Measurements from ENCODE around the gene GTF2F2. TPM values are rescaled to one million over a fixed set of nuclear protein-coding genes. Genes with fewer than 3 reads are reported as not detected.

The GTF2F2 gene
- total RNA-seq, 4 donors from 2014 or later = 24.5 to 35.0 (median 30.5) TPM

- H3K27ac ChIP-seq = peak overlapping the region; percentile 62
- H3K27me3 ChIP-seq = no peaks in the 10 kb centered on the region
- TF ChIP-seq POLR2A (IDR thresholded peaks at IDR 0.05) = no peak
- WGBS = 51% methylated on average over 7 of the region's 7 CpGs
- H3K9me3 ChIP-seq = no peaks in the 10 kb centered on the region
- peaks cover 19% of the 10 kb centered on the region for H3K4me1 ChIP-seq
- H3K36me3 ChIP-seq = peaks cover 8% of the 10 kb centered on the region
- H3K4me3 ChIP-seq = no peak overlapping the region
- no peak for DNase-seq (ENCODE audit: low spot score in 2 of 2)
These were observed 23.0 kb downstream of the GTF2F2 start for GRCh38 chr13:45143346-45143751.

DNA sequence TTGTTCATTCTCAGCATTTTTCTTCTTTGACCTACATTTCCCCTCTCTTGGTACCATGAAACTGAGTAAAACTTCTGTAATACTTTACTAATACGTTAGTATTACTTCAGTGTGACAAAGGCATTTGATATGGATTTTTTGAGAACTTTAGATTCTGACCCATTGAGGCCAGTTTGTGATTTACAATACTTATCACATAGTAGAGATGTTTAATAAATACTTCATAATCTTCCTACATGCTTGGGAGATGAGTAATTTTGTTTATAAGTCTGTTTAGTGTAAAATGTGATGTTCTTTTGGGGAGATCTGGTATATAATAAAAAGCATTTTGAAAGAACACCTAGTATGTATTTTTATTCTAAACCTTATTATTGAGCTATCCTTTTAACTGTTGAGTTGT, 29.7 kb downstream of the GTF2F2 start:
- Histone ChIP-seq H3K36me3 (peaks cover 7% of the 10 kb centered on the region), H3K27ac (no peak overlapping the region), H3K4me1 (no peaks in the 10 kb centered on the region), H3K4me3 (no peak overlapping the region), H3K9me3 (no peaks in the 10 kb centered on the region), H3K27me3 (no peaks in the 10 kb centered on the region)
- 82% methylated on average over 1 of the region's 1 CpG for WGBS
- no peak for DNase-seq (ENCODE audit: low spot score in 2 of 2)
- TF ChIP-seq POLR2AphosphoS5 (IDR thresholded peaks at IDR 0.05) (no peak), EP300 (IDR thresholded peaks at IDR 0.05) (no peak), POLR2A (IDR thresholded peaks at IDR 0.05) (no peak)
- TF ChIP-seq, protein P1, sequence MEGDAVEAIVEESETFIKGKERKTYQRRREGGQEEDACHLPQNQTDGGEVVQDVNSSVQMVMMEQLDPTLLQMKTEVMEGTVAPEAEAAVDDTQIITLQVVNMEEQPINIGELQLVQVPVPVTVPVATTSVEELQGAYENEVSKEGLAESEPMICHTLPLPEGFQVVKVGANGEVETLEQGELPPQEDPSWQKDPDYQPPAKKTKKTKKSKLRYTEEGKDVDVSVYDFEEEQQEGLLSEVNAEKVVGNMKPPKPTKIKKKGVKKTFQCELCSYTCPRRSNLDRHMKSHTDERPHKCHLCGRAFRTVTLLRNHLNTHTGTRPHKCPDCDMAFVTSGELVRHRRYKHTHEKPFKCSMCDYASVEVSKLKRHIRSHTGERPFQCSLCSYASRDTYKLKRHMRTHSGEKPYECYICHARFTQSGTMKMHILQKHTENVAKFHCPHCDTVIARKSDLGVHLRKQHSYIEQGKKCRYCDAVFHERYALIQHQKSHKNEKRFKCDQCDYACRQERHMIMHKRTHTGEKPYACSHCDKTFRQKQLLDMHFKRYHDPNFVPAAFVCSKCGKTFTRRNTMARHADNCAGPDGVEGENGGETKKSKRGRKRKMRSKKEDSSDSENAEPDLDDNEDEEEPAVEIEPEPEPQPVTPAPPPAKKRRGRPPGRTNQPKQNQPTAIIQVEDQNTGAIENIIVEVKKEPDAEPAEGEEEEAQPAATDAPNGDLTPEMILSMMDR (IDR thresholded peaks at IDR 0.05) = no peak

- TF ChIP-seq POLR2A (IDR thresholded peaks at IDR 0.05) (no peak), EP300 (IDR thresholded peaks at IDR 0.05) (no peak)
- Histone ChIP-seq H3K4me3 (no peak overlapping the region), H3K9me3 (no peaks in the 10 kb centered on the region), H3K36me3 (peaks cover 23% of the 10 kb centered on the region), H3K27ac (no peak overlapping the region), H3K4me1 (no peaks in the 10 kb centered on the region), H3K27me3 (no peaks in the 10 kb centered on the region)
- WGBS = 95% methylated on average over 7 of the region's 7 CpGs
- no peak for DNase-seq (ENCODE audit: low spot score in 2 of 2)
These were observed 36.5 kb downstream of the GTF2F2 start for GRCh38 chr13:45156565-45157361.

DNA sequence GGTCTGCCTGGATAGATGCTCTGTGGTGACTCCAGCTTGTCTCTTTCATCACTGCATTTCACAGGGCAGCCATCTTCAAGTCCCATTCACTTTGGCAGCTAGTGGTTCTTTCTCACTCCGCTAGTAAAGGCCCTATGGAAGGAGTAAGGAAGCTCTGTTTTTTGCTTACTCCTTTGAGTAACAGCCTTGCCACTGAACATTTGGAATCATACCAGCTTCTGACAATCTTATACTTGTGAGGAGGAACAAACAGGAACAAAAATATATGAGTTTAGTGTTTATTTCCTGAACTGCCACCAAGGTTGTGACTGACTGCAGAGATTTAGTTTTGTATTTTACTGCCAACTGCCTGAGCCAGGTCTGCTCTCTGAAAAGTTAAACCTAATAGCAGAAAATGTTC, 41.9 kb downstream of the GTF2F2 start:
- Histone ChIP-seq H3K27me3 (no peaks in the 10 kb centered on the region), H3K4me1 (peaks cover 5% of the 10 kb centered on the region), H3K36me3 (peaks cover 16% of the 10 kb centered on the region), H3K4me3 (no peak overlapping the region), H3K27ac (no peak overlapping the region), H3K9me3 (no peaks in the 10 kb centered on the region)
- 79% methylated on average over 1 of the region's 1 CpG for WGBS
- no peak for DNase-seq (ENCODE audit: low spot score in 2 of 2)
- TF ChIP-seq POLR2A (IDR thresholded peaks at IDR 0.05) (no peak), EP300 (IDR thresholded peaks at IDR 0.05) (no peak), POLR2AphosphoS5 (IDR thresholded peaks at IDR 0.05) (no peak)
- TF ChIP-seq, protein P1 (IDR thresholded peaks at IDR 0.05) = no peak

- 59% methylated on average over 1 of the region's 1 CpG for WGBS
- TF ChIP-seq EP300 (IDR thresholded peaks at IDR 0.05) (no peak), POLR2A (IDR thresholded peaks at IDR 0.05) (no peak), POLR2AphosphoS5 (IDR thresholded peaks at IDR 0.05) (no peak)
- TF ChIP-seq, protein P1 (IDR thresholded peaks at IDR 0.05) = no peak
- Histone ChIP-seq H3K4me3 (no peak overlapping the region), H3K4me1 (peaks cover 10% of the 10 kb centered on the region), H3K36me3 (peaks cover 12% of the 10 kb centered on the region), H3K27me3 (no peaks in the 10 kb centered on the region), H3K9me3 (no peaks in the 10 kb centered on the region), H3K27ac (no peak overlapping the region)
- no peak for DNase-seq (ENCODE audit: low spot score in 2 of 2)
These were observed 42.5 kb downstream of the GTF2F2 start for GRCh38 chr13:45162821-45163220.

- TF ChIP-seq, protein P1 (IDR thresholded peaks at IDR 0.05) = no peak
- TF ChIP-seq EP300 (IDR thresholded peaks at IDR 0.05) = no peak
- Histone ChIP-seq H3K36me3 (no peaks in the 10 kb centered on the region), H3K4me1 (peaks cover 15% of the 10 kb centered on the region), H3K4me3 (no peak overlapping the region), H3K27me3 (no peaks in the 10 kb centered on the region), H3K27ac (no peak overlapping the region), H3K9me3 (no peaks in the 10 kb centered on the region)
- WGBS = 83% methylated on average over 3 of the region's 3 CpGs
- DNase-seq (ENCODE audit: low spot score in 2 of 2) = no peak
These were observed 46.5 kb downstream of the GTF2F2 start for GRCh38 chr13:45166858-45167257.
